HFFc6 (cell line): Measurements from ENCODE around the gene PDE4D. TPM values are rescaled to one million over a fixed set of nuclear protein-coding genes. Genes with fewer than 3 reads are reported as not detected.

Source experiments
- DNase-seq: peaks from one replicate; pipeline ENCODE4 v3.0.0-alpha.2; 2018
- H3K27ac Mint-ChIP-seq: 2 replicates; pipeline ENCODE4 v1.8.0; 2020; ENCODE audit warnings: mild to moderate bottlenecking, mixed read lengths
- H3K27me3 Mint-ChIP-seq: 2 replicates; pipeline ENCODE4 v1.8.0; 2021; ENCODE audit warnings: mild to moderate bottlenecking, moderate library complexity, mixed read lengths; ENCODE audit not compliant: insufficient read depth
- H3K36me3 Mint-ChIP-seq: 2 replicates; pipeline ENCODE4 v1.8.0; 2021; ENCODE audit warnings: low read depth, mixed read lengths
- H3K4me1 Mint-ChIP-seq: 2 replicates; pipeline ENCODE4 v1.8.0; 2020; ENCODE audit warnings: low read depth, mixed read lengths
- H3K4me3 Mint-ChIP-seq: 2 replicates; pipeline ENCODE4 v1.8.0; 2020; ENCODE audit warnings: mild to moderate bottlenecking, moderate library complexity, mixed read lengths
- H3K9me3 Mint-ChIP-seq: 2 replicates; pipeline ENCODE4 v1.8.0; 2020; ENCODE audit warnings: mild to moderate bottlenecking, mixed read lengths
- CTCF ChIP-seq: fragments of 200-600 bp; sonication (generic); IDR thresholded peaks from 2 replicates; pipeline ENCODE4 v1.5.0; 2021; ENCODE audit warnings: antibody characterized with exemption, mild to moderate bottlenecking
- total RNA-seq, 6 experiments: library from RNA; stranded (reverse); fragmentation: NEBNext Ultra II Directional; extraction: Animal tissue kit (Norgen Biotek cat#: 25700); gene quantifications; 2 replicates in 1 of 6; 3 replicates in 5 of 6; pipeline ENCODE4 v1.2.3, GENCODE V29; 2021

PDE4D gene
- total RNA-seq, 6 experiments from 2014 or later = 1.8 to 7.3 (median 6.2) TPM

- H3K9me3 Mint-ChIP-seq = peaks cover 4% of the 10 kb centered on the region; the same call in 1 of the 2 replicates
- DNase-seq = no peak
- no peak overlapping the region for H3K4me3 Mint-ChIP-seq
- H3K27me3 Mint-ChIP-seq = no peaks in the 10 kb centered on the region
- H3K27ac Mint-ChIP-seq = no peak overlapping the region
- H3K36me3 Mint-ChIP-seq = no peaks in the 10 kb centered on the region
- TF ChIP-seq CTCF = no peak
- H3K4me1 Mint-ChIP-seq = peaks cover 11% of the 10 kb centered on the region; the same call in 1 of the 2 replicates
These were observed 180.1 kb downstream of the PDE4D start for GRCh38 chr5:59713498-59713844.

GRCh38 chr5:59712836-59713497 lies 180.6 kb downstream of the PDE4D start:
- Mint-ChIP-seq H3K4me1 (peaks cover 11% of the 10 kb centered on the region; the same call in 1 of the 2 replicates), H3K4me3 (no peak overlapping the region), H3K9me3 (peaks cover 4% of the 10 kb centered on the region; the same call in 1 of the 2 replicates), H3K27ac (no peak overlapping the region), H3K27me3 (no peaks in the 10 kb centered on the region), H3K36me3 (no peaks in the 10 kb centered on the region)
- TF ChIP-seq CTCF = no peak
- no peak for DNase-seq

- no peaks in the 10 kb centered on the region for H3K27me3 Mint-ChIP-seq
- H3K36me3 Mint-ChIP-seq = no peaks in the 10 kb centered on the region
- peaks cover 11% of the 10 kb centered on the region; the same call in 1 of the 2 replicates for H3K4me1 Mint-ChIP-seq
- no peak overlapping the region for H3K27ac Mint-ChIP-seq
- H3K4me3 Mint-ChIP-seq = no peak overlapping the region
- no peak for DNase-seq
- H3K9me3 Mint-ChIP-seq = peaks cover 4% of the 10 kb centered on the region; the same call in 1 of the 2 replicates
- no peak for TF ChIP-seq CTCF
These were observed 182.2 kb downstream of the PDE4D start for GRCh38 chr5:59711310-59711709.

GRCh38 chr5:59709846-59710245 lies 183.7 kb downstream of the PDE4D start:
- Mint-ChIP-seq H3K4me1 (peaks cover 11% of the 10 kb centered on the region; the same call in 1 of the 2 replicates), H3K36me3 (no peaks in the 10 kb centered on the region), H3K9me3 (peaks cover 4% of the 10 kb centered on the region; the same call in 1 of the 2 replicates), H3K27ac (peak overlapping the region; percentile 7; the same call in 1 of the 2 replicates), H3K4me3 (no peak overlapping the region), H3K27me3 (no peaks in the 10 kb centered on the region)
- no peak for TF ChIP-seq CTCF
- DNase-seq = peak; percentile 77

- H3K4me1 Mint-ChIP-seq = peaks cover 11% of the 10 kb centered on the region; the same call in 1 of the 2 replicates
- TF ChIP-seq CTCF = no peak
- no peaks in the 10 kb centered on the region for H3K27me3 Mint-ChIP-seq
- no peaks in the 10 kb centered on the region for H3K36me3 Mint-ChIP-seq
- H3K4me3 Mint-ChIP-seq = no peak overlapping the region
- H3K9me3 Mint-ChIP-seq = peaks cover 4% of the 10 kb centered on the region; the same call in 1 of the 2 replicates
- peak overlapping the region; percentile 7; the same call in 1 of the 2 replicates for H3K27ac Mint-ChIP-seq
- no peak for DNase-seq
These were observed 184.1 kb downstream of the PDE4D start for GRCh38 chr5:59709346-59709821.
